HG02642 (cell line): Measurements from ENCODE around the gene KCNC3.

Experiments
- ATAC-seq: cut with Tn5 transposase; IDR thresholded peaks from one replicate; pipeline ENCODE4 v1.9.1; 2021; ENCODE audit warnings: mild to moderate bottlenecking; ENCODE audit not compliant: unreplicated experiment, poor library complexity

Gene KCNC3

GRCh38 chr19:50312967-50313811 is 16.0 kb downstream of the KCNC3 start:
- ATAC-seq = no peak

- no peak for ATAC-seq
Measured at GRCh38 chr19:50311723-50312635, 17.2 kb downstream of the KCNC3 start.

- no peak for ATAC-seq
Measured at GRCh38 chr19:50310759-50311465, 18.3 kb downstream of the KCNC3 start.

- ATAC-seq = no peak
Measured at GRCh38 chr19:50309396-50310125, 19.6 kb downstream of the KCNC3 start.

- ATAC-seq = no peak
Measured at GRCh38 chr19:50308991-50309390, 20.2 kb downstream of the KCNC3 start.

- ATAC-seq = no peak
Measured at GRCh38 chr19:50303558-50303957, 25.6 kb downstream of the KCNC3 start.

GRCh38 chr19:50301607-50301971 is 27.6 kb downstream of the KCNC3 start:
- ATAC-seq = no peak

- no peak for ATAC-seq
Measured at GRCh38 chr19:50300814-50301606, 28.2 kb downstream of the KCNC3 start.

GRCh38 chr19:50300051-50300450 is 29.1 kb downstream of the KCNC3 start:
- ATAC-seq = no peak

GRCh38 chr19:50293263-50294004 is 35.7 kb downstream of the KCNC3 start:
- no peak for ATAC-seq

GRCh38 chr19:50292216-50292827 is 36.9 kb downstream of the KCNC3 start:
- ATAC-seq = no peak

- ATAC-seq = no peak
Measured at GRCh38 chr19:50290775-50291174, 38.4 kb downstream of the KCNC3 start.

- no peak for ATAC-seq
Measured at GRCh38 chr19:50290011-50290410, 39.2 kb downstream of the KCNC3 start.

GRCh38 chr19:50288954-50289353 is 40.2 kb downstream of the KCNC3 start:
- no peak for ATAC-seq

GRCh38 chr19:50287331-50287730 is 41.8 kb downstream of the KCNC3 start:
- no peak for ATAC-seq

GRCh38 chr19:50286443-50286842 is 42.7 kb downstream of the KCNC3 start:
- no peak for ATAC-seq

GRCh38 chr19:50285833-50286232 is 43.3 kb downstream of the KCNC3 start:
- ATAC-seq = no peak

- no peak for ATAC-seq
Measured at GRCh38 chr19:50281491-50281890, 47.7 kb downstream of the KCNC3 start.
